ACHN (cell line): ENCODE measurements around the gene CAPZB.
A peak's percentile ranks its signal among the peaks of the same experiment; 100 is the strongest.

Experiments
- DNase-seq: peaks from one replicate; pipeline ENCODE4 v3.0.0-alpha.2; 2015
- in situ Hi-C: cut with HindIII; loops from 2 replicates; pipeline ENCODE4 v1.10.0; 2017; ENCODE audit warnings: low sequenced_read_pairs, low pct_ligation_motif_present, low pct_unique_long_range_greater_than_20kb

Gene CAPZB

DNA sequence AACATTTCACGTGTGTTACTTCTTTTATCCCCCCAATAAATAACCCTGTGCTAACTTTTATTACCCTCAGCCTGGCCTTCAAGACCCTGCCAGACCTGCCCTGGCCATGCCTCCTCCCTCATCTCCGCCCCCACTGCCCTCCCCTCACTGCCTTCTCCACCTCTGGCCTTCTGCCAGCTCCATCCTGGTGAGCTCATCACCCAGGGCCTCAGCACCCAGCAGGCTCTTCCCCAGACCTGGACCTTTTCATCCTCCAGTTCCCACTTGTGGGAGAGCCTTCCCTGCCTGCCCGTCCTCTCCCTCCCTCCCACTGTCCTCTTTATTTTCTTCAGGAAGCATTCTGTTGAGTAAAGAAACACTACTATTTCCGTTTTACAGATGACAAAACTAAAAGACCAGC lies 101.2 kb downstream of the CAPZB start:
- in situ Hi-C loops, result no loop called here
- DNase-seq, result peak; percentile 7

DNA sequence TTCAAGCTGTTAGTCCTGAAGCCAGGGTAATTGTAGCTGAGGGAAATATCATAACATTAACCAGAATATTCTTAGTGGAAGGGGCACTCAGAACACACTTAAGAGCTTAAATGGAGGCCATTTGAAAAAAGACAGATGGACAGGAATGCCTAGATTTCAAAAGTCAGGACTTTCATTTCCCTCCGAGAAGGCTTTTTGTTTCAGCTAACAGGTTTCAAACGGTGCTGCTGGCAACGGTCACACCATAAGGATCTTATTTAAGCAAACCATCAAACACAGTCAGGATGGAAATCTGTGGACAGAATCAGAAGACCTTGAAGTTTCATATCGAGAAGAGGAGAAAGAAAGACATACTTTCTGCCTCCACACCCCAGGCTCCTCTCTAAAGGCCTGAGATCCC lies 103.1 kb downstream of the CAPZB start:
- in situ Hi-C loops, result no loop called here
- DNase-seq, result no peak

DNA sequence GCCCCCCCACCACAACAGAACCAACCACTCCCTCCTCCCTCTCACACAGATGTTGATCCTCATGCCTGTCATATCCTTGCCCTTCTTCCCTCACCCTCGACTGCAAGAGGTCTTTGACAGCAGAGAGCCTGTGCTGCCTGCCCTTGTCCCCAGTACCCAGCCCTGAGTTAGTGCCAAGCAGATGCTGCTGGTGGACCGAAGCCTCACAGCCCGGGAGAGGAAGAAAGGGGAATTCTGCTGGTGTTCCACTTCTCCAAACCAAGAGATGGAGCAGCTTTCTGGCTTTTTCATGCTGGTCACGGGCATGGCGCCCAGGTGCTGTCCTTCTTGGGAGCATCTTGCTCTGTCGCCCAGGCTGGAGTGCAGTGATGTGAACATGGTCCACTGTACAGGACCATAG lies 104.1 kb downstream of the CAPZB start:
- DNase-seq, result no peak
- in situ Hi-C loops, result no loop called here

DNA sequence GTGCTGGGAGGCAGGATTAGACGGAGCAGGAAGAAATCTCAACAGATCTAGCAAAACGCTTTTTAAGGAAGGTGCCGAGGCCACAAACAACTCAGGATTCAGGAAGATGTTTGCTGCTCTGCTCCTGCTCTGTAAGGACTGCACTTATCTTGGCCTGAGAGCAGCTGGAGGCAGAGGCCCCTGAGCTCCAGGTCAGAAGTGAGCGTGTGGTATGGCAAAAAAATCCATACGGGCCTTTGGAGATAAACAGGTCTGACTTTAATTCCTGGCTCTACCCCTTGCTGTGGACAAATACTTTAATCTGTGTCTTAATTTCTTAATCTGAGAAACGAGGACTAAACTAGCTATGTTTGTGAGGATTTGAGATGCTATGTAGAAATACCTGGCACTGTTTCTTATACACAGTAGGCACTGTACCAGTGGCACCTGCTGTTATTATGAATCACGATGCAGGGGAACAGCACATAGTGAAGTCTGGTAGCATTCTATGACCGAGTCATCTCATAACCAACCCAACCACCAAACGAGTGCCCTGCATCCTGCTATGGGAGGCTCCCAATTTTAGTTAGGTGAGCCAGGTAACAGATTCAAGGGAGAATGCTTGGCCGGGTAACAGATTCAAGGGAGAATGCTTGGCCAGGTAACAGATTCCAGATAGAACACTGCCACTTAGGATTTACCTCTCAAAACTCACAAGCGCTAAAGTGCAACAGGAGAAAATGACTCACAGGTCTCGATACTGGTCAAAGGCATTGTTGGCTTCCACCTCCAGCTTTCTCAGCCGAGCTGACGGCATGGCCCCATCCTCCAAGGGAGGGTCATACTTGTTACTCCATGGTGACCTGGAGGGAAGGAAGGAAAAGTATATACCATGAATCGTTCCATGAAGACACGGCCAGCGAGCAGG lies 107.3 kb downstream of the CAPZB start:
- in situ Hi-C loops, result no loop called here
- no peak for DNase-seq

DNA sequence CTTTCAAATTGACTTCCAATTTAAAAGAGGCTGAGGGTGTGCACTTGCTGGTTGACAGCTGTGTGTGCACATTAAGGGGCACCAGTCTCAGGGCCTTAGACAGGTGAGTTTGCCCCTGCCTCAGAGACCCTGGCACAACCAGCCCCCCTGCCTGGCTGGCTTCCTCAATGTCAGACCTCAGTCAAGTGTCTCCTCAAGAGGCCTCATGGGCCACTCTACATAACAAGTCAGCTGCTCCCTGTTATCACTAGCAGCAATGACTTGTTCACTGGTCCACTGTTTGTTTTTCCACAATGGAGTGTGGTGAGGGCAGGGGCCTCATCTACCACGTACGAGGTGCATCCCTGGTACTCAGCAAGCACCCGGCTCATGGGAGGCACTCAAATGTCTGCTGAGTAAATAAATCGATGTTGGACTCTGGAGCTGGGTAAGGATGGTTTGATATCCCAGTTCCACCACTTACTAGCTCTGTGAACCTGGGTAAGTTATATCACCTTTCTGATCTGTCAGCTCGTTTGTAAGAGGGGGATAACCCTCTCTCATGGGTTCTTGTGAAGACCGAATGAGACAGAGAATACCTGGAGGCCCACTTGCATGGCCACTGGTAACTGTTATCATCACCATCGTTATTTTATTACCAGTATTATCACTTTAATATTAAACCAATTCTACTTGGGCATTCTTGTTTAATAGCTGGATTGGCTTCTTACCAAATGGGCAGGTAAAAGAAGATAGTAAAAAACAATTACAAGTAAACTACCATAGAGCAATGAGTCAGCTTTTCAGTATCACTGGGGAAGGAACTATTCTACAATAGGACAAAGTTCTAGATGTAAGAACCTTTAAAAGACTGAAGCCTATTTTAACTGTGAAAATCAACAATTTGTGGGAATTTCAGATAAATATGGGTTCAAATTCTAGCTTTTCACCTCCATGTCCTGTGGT lies 108.6 kb downstream of the CAPZB start:
- no peak for DNase-seq
- in situ Hi-C loops, result no loop called here

DNA sequence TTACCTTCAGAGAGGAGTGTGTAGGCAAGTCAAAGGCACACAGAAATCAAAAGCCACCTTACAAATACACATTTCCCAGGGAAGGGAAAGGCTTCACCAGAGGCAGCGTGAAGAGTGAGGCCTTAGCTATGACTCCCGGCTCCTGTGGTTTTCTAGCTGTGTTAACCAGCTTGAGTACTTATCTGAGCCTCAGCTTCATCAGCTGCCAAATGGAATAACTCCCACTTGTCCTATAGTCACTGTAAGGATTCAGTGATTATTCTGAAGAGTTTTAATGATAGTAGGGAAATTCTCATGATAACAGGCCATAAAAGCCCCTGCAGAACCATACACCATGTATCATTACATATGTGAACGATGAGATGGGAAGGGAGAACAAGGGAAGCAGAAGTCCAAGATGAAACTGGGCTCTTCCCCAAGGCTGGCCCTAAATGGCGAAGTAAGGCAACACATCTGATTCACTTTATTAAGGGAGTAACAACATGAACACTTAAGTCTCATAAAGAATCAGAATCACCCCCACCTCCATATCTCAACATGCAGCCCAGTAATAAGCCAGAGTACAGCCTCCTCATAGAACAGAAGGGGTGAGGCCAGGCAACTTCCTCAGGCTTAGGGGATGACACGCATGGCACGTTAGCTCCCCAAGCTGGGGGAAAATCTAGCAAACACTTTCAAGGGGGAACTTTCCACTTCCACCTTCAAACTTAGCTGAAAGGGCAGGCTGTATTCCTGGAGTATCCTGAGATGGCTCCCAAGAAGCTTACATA lies 109.5 kb downstream of the CAPZB start:
- no peak for DNase-seq
- in situ Hi-C loops, result no loop called here

DNA sequence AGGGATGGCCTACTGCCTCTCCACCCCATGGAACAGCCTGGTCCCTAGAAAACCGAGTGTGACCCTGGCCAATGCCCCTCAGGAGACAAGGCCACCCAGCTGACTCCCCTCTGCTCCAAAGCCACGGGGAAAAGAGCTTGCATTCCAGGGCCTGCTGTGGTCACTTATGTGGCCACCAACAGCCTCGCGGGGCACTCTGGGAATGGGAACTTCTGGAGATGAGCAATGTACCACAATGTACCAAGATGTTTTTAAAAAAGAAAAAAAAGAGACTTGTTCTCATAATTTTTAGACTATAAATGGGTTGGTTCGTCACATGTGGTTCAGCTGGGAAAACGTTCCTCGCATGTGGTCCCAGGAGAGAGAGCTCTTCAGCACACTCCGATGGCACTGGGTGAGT lies 110.4 kb downstream of the CAPZB start:
- in situ Hi-C loops, result no loop called here
- DNase-seq, result no peak

DNA sequence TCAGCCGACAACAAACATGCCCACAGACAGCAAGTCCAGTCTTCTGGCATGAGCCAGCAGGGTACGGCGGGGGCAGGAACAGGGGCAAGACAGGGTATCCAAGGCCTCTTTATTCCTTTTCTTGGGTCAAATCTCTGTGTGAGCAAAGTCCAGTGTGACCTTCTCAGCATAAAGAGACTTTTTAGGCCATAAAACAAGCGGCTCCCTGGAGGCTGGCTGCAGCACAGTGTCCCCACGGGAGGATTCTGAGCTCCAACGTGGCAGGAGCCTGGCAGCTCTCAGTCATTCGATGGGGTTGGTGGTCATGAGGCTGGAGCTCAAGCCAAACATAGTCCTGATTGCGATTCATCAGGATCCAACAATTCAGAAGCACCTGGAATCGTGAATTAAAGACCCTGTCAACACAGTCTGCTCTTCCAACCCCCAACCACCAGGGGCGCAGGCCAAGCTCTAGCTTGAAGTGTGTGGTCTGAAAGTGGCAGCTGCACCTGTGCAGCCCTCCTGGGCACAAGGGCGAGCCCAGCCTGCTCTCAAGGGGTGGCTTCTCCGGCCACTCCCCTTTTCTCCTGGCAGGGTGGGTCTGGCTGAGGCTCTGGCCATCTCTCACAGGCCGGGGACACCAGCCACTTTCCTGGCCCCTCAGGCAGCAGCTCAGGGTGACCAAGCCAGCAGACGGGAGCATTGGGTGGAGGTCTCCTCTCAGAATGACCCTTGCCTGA lies 111.1 kb downstream of the CAPZB start:
- in situ Hi-C loops, result no loop called here
- DNase-seq, result no peak

DNA sequence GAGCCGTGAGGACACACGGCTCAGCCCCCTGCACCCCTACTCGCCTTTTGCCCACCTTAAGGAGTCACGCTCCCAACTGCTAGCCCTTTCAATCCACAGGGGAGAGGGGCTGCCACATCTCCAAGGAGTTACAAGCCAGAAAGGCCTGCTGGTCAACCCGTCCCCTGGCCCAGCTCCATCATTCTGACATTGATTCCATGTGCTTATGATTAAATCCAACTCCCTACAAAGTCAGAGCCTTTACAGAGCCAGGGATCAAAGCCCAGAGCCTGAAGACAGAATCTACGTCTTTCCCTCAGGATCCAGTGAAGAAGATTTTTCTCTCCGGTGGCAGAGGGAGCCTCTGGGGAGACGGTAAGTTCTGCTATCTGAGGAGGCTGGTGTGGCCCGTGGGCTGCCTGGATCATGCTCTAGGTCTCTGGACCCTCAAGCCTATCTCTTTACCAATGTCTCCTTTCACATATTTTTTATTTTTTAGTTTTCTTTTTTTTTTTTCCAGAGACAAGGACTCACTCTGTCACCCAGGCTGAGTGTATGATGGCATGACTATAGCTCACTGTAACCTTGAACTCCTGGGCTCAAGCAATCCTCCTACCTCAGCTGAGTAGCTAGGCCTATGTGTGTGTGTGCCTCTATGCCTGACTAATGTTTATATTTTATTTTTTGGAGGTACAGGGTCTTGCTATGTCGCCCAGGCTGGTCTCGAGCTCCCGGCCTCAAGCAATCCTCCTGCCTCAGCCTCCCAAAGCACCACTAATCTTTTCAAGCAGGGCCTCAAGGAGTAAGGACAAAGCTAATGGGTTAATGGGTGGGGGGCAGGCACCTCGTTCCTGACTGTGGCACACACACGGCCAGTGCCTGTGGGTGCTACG lies 111.9 kb downstream of the CAPZB start:
- no peak for DNase-seq
- in situ Hi-C loops, result no loop called here

DNA sequence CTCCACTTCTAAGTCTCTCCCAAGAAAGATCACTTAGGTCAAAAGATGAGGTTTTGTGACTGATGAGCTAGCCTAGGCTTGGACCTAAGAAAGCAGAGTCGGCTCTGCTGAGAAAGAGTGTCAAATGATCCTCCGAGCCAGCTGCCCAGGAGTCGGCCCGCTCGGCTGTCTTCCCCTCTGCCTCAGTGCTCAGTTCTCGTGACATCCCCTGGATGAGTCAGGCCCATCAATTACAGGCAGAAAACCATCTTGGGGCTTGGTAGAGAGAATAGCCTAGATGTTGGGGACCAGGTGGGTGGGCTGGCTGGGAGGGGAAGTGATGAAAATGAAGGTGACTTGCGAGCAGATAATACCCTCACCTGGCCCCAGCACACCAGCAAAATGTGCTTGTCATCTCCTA lies 112.7 kb downstream of the CAPZB start:
- in situ Hi-C loops, result no loop called here
- DNase-seq, result no peak

DNA sequence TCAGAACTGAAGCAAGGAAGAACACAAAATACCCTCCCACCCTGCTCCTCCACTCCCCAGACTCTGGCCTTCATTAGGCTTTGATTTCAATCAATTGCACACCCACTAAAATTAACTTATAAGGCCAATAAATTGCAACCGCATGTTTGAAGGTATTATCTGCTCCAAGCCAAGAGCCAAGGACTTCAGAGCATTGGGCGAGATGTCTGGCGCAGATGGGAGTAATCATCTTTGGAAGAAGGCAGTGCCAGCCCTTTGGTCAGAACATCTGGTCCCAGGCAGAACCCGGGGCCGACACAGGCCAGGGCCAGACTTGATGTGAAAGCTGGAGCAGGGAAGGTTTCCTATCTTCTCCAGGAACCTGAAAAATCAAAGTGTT lies 113.2 kb downstream of the CAPZB start:
- in situ Hi-C loops, result no loop called here
- DNase-seq, result no peak

DNA sequence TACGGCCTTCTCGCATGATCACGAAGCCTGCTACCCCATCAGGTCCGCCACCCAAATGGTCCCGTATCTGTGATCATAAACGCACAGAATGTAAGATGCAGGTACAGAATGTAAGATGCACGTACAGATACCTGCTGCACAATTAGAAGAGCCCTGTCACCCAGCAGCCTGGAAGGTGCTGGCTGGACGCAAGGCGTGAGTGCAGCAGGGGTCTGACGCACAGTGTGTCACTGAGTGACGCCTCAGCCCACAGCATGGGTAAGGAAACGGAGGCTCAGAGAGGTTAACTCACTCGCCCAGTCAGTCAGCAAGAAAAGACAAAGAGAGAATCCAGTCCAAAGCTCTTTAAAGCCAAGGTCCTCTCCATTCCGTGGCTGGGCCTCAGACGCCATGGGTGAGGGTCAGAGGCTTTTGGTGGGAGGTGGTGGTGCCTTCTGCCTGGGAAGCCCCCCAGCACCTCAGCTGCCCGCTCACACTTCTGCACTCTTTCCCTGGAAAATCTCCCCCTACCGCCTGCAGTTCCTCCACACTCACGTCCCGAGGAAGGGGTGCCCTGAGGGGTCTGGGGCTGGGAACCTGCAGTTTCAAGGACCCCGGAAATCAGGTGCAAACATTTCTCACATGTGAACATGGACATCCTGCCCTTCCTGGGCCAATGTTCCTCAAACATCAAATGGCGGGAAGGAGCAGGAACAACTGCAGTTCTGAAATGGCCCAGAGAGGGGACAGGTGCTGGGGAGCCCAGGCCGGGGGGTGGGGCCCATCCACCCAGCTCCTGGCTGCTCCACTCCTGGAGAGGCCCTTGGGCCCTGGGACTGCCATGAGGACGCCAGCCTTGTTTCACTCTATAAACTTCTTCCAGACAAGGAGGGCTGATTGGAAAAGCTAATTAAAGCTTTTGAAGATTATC lies 113.9 kb downstream of the CAPZB start:
- in situ Hi-C loops, result no loop called here
- no peak for DNase-seq

DNA sequence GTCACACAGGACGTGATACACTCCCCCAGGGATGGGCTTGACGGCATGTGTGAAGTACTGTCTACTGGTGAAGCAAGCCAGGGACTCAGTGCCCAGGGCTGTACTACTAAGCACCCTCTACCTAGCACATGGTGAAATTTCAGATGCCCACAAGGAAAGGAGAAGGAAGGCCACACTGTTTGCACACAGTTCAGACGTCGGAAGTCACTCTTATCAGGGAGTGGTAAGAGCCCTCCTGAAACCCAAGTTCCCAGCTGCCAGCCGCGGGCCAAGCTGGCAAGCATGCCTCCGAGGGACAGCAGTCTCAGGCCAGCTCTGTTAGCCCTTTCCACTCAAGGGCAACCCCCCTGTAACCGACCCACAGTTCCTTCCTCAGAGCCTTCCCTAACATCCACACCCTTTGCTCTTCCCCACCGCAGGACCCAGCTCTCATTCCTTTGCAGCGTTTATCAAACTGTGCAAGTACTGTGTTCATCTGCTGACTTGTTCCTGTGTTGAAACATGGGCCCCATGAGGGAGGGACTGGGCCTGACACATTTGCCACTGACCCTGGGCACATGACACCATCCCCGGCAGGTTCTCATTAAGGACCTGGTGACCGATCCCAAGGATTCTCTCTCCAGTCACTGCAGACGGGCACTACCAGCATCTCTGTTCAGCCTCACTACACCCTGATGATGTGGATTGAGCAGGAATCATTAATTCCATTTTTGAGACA lies 114.7 kb downstream of the CAPZB start:
- in situ Hi-C loops, result no loop called here
- no peak for DNase-seq

DNA sequence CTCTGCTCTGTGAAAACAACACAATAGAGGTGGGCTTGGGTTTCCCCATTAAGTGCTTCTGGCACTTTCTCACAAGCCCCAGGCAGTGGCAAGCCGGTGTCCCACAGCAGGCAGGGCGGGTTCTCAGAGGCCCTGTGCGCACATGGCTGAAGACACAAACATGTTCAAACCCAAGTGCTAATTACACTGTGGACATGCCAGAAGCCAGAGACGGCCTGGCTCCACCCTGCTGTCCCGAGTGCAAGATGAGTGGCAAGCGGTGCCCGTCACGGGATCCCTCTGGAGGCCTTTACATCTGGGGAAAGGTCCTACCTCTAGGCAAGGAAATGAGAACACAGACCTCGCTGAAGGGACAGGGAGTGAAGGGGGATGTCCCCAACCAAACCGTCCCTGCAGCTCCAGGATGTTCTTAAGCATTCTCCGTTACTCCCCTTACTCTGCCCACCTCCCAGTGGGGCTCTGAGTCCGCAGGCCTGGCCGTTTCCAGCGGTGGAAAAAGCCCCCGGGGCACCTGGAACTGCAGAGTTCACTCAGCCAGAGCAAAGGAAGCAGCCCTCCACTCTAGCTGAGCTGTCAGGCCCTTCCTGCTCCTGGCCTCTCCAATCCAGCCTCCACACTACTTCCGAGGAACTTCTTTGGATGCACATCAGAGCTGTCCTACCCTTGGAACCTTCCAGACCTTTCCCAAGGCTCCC lies 115.8 kb downstream of the CAPZB start:
- in situ Hi-C loops, result no loop called here
- no peak for DNase-seq

DNA sequence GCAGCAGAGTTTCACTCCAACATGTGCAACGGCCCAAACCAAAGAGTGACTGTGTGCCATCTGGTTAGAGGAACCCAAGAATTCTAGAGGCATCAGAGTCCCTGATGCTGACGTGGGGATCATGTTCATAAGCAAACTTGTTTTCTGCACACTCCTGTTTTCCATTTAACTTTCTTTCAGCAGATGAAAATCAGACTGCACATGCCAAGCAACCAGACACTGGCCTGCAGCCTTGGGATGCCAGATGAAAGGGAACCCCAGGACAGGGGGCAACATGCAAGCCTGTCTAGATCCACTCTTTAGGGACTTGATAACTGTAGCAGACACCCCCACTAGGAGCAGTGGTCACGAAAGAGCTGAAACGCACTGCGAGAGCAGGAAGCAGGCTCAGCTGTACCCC lies 116.4 kb downstream of the CAPZB start:
- DNase-seq, result no peak
- in situ Hi-C loops, result no loop called here
